ENCODE results near the gene LY6G5C. TPM values are rescaled to one million over a fixed set of nuclear protein-coding genes. Genes with fewer than 3 reads are reported as not detected.

The LY6G5C gene
- total RNA-seq, 1 donor from 2014 or later, result not detected

Other genes with a start within 250 kb of the LY6G5C start
- 7.2 and 7.9 TPM in 2 replicates for gene MICB, start 182.9 kb downstream of the LY6G5C start, total RNA-seq
- gene MCCD1, start 152.1 kb downstream of the LY6G5C start, total RNA-seq, result not detected in 2 replicates
- 272 and 278 TPM in 2 replicates for gene DDX39B, start 139.1 kb downstream of the LY6G5C start, total RNA-seq
- 1.3 TPM in 2 replicates for gene ATP6V1G2, start 134.5 kb downstream of the LY6G5C start, total RNA-seq
- gene NFKBIL1, start 133.5 kb downstream of the LY6G5C start, total RNA-seq, result 16.5 and 24.9 TPM in 2 replicates
- not detected in 2 replicates for gene LTA, start 108.8 kb downstream of the LY6G5C start, total RNA-seq
- gene TNF, start 105.5 kb downstream of the LY6G5C start, total RNA-seq, result 0.16 and 0.54 TPM in 2 replicates
- gene LTB, start 98.6 kb downstream of the LY6G5C start, total RNA-seq, result not detected in 2 replicates
- gene LST1, start 94.8 kb downstream of the LY6G5C start, total RNA-seq, result 1.8 TPM in 1 of 2 replicates, not detected in the other
- gene NCR3, start 88.1 kb downstream of the LY6G5C start, total RNA-seq, result not detected in 2 replicates
- not detected in 2 replicates for gene AIF1, start 65.8 kb downstream of the LY6G5C start, total RNA-seq
- gene PRRC2A, start 60.4 kb downstream of the LY6G5C start, total RNA-seq, result 59.4 and 74.7 TPM in 2 replicates
- 200 and 228 TPM in 2 replicates for gene BAG6, start 28.4 kb downstream of the LY6G5C start, total RNA-seq
- gene APOM, start 25.2 kb downstream of the LY6G5C start, total RNA-seq, result 7.6 TPM in 1 of 2 replicates, not detected in the other
- 15.3 and 19.9 TPM in 2 replicates for gene C6orf47, start 20.3 kb downstream of the LY6G5C start, total RNA-seq
- 23.2 and 28.5 TPM in 2 replicates for gene GPANK1, start 16.1 kb downstream of the LY6G5C start, total RNA-seq
- 218 and 219 TPM in 2 replicates for gene CSNK2B, start 15.0 kb downstream of the LY6G5C start, total RNA-seq
- 1.1 and 1.5 TPM in 2 replicates for gene LY6G5B, start 11.1 kb downstream of the LY6G5C start, total RNA-seq
- gene ABHD16A, start 22.3 kb upstream of the LY6G5C start, total RNA-seq, result 28.3 and 28.8 TPM in 2 replicates
- not detected in 2 replicates for gene LY6G6F, start 25.8 kb upstream of the LY6G5C start, total RNA-seq
- gene LY6G6D, start 34.3 kb upstream of the LY6G5C start, total RNA-seq, result not detected in 2 replicates
- gene LY6G6C, start 40.7 kb upstream of the LY6G5C start, total RNA-seq, result not detected in 2 replicates
- gene MPIG6B, start 42.3 kb upstream of the LY6G5C start, total RNA-seq, result not detected in 2 replicates
- gene DDAH2, start 48.2 kb upstream of the LY6G5C start, total RNA-seq, result 32.1 and 53.8 TPM in 2 replicates
- 478 and 525 TPM in 2 replicates for gene CLIC1, start 55.5 kb upstream of the LY6G5C start, total RNA-seq
- gene MSH5, start 58.9 kb upstream of the LY6G5C start, total RNA-seq, result 2.1 and 4.3 TPM in 2 replicates
- 0.54 TPM in 1 of 2 replicates, not detected in the other for gene SAPCD1, start 81.6 kb upstream of the LY6G5C start, total RNA-seq
- gene VWA7, start 96.3 kb upstream of the LY6G5C start, total RNA-seq, result under 0.01 TPM in 1 of 2 replicates, not detected in the other
- 40.1 and 59.8 TPM in 2 replicates for gene VARS1, start 114.7 kb upstream of the LY6G5C start, total RNA-seq
- 20.9 and 37.3 TPM in 2 replicates for gene LSM2, start 125.9 kb upstream of the LY6G5C start, total RNA-seq
- gene HSPA1L, start 134.2 kb upstream of the LY6G5C start, total RNA-seq, result 0.49 TPM in 1 of 2 replicates, not detected in the other
- 59.8 and 77.6 TPM in 2 replicates for gene HSPA1A, start 134.5 kb upstream of the LY6G5C start, total RNA-seq
- 61.4 and 72.9 TPM in 2 replicates for gene HSPA1B, start 146.7 kb upstream of the LY6G5C start, total RNA-seq
- 37.5 and 55.9 TPM in 2 replicates for gene NEU1, start 181.8 kb upstream of the LY6G5C start, total RNA-seq
- not detected in 2 replicates for gene SLC44A4, start 197.9 kb upstream of the LY6G5C start, total RNA-seq
- 26.0 and 35.0 TPM in 2 replicates for gene EHMT2, start 216.6 kb upstream of the LY6G5C start, total RNA-seq
- gene ZBTB12, start 221.0 kb upstream of the LY6G5C start, total RNA-seq, result 1.8 and 2.1 TPM in 2 replicates
- gene C2, start 246.7 kb upstream of the LY6G5C start, total RNA-seq, result 0.97 and 2.2 TPM in 2 replicates